IMR-90 (cell line): ENCODE results near the gene SPATS2L. TPM values are rescaled to one million over a fixed set of nuclear protein-coding genes. Genes with fewer than 3 reads are reported as not detected.

ENCODE experiments used
- ATAC-seq: fragments of 200-7000 bp; cut with Tn5 transposase; 2 replicates; pipeline ENCODE4 v1.9.1; 2020; ENCODE audit warnings: low read depth, mild to moderate bottlenecking, moderate library complexity
- BruUV-seq: library from RNA; stranded (reverse); fragments of 400-500 nt; replicated peaks from 2 replicates; lab custom pipeline; 2021; lab: Mats Ljungman, UMichigan
- CTCF ChIA-PET: fragments of 300-600 bp; formaldehyde crosslinking; extraction: SDS; loops from one replicate; lab custom pipeline; 2021; ENCODE audit warnings: antibody characterized with exemption; lab: Yijun Ruan, JAX
- POLR2A ChIA-PET: fragments of 300-600 bp; sonication (Branson Sonifier 250); formaldehyde crosslinking; loops from one replicate; lab custom pipeline; 2022; ENCODE audit warnings: antibody characterized with exemption; ENCODE audit not compliant: unreplicated experiment; lab: Charles Lee
- DNase-seq: peaks from one replicate; pipeline ENCODE4 v3.0.0; 2013
- H2AFZ ChIP-seq: replicated peaks from 2 replicates; pipeline ENCODE3; 2013; ENCODE audit warnings: low read length, mild to moderate bottlenecking; ENCODE audit not compliant: poor library complexity
- H2AK5ac ChIP-seq: 2 replicates; pipeline ENCODE4 v1.6.1; 2013; ENCODE audit warnings: low read depth, low read length, inconsistent platforms
- H2AK9ac ChIP-seq: replicated peaks from 2 replicates; pipeline ENCODE3; 2013; ENCODE audit warnings: mild to moderate bottlenecking, low read depth, low read length, moderate library complexity; ENCODE audit not compliant: poor library complexity
- H2BK120ac ChIP-seq: 2 replicates; pipeline ENCODE4 v1.6.1; 2013; ENCODE audit warnings: low read depth, low read length, inconsistent platforms
- H2BK15ac ChIP-seq: 3 replicates; pipeline ENCODE4 v1.6.1; 2013; ENCODE audit warnings: low read depth, low read length, inconsistent platforms
- H2BK20ac ChIP-seq: 2 replicates; pipeline ENCODE4 v1.6.1; 2013; ENCODE audit warnings: low read depth, mild to moderate bottlenecking, inconsistent platforms, low read length, moderate library complexity
- H2BK5ac ChIP-seq: 2 replicates; pipeline ENCODE4 v1.6.1; 2013; ENCODE audit warnings: mild to moderate bottlenecking, low read depth, low read length, inconsistent platforms; ENCODE audit not compliant: poor library complexity, severe bottlenecking
- H3K14ac ChIP-seq: replicated peaks from 2 replicates; pipeline ENCODE4 v1.6.1; 2013; ENCODE audit warnings: low read depth, low read length, inconsistent platforms
- H3K18ac ChIP-seq: 2 replicates; pipeline ENCODE4 v1.6.1; 2013; ENCODE audit warnings: low read depth, low read length, control low read depth
- H3K23ac ChIP-seq: 2 replicates; pipeline ENCODE4 v1.6.1; 2013; ENCODE audit warnings: low read depth, low read length, inconsistent platforms
- H3K27ac ChIP-seq: 2 replicates; pipeline ENCODE4 v1.5.1; 2013; ENCODE audit warnings: mild to moderate bottlenecking, control low read depth, low read length; ENCODE audit not compliant: insufficient read depth
- H3K27me3 ChIP-seq: 2 replicates; pipeline ENCODE4 v1.6.1; 2013; ENCODE audit warnings: low read length; ENCODE audit not compliant: control insufficient read depth, insufficient read depth
- H3K36me3 ChIP-seq: 2 replicates; pipeline ENCODE4 v1.6.1; 2013; ENCODE audit warnings: low read length, mixed read lengths; ENCODE audit not compliant: control insufficient read depth, insufficient read depth
- H3K4ac ChIP-seq: 2 replicates; pipeline ENCODE4 v1.6.1; 2013; ENCODE audit warnings: low read depth, low read length, inconsistent platforms
- H3K4me1 ChIP-seq: 2 replicates; pipeline ENCODE4 v1.6.1; 2013; ENCODE audit warnings: low read length, mixed read lengths; ENCODE audit not compliant: control insufficient read depth, insufficient read depth
- H3K4me2 ChIP-seq: 2 replicates; pipeline ENCODE4 v1.6.1; 2013; ENCODE audit warnings: low read depth, mild to moderate bottlenecking, control low read depth, low read length, moderate library complexity
- H3K4me3 ChIP-seq: 2 replicates; pipeline ENCODE4 v1.5.1; 2013; ENCODE audit warnings: low read depth, mild to moderate bottlenecking, control low read depth, low read length, moderate library complexity; ENCODE audit not compliant: insufficient read depth
- H3K56ac ChIP-seq: 2 replicates; pipeline ENCODE4 v1.6.1; 2013; ENCODE audit warnings: low read length, inconsistent platforms; ENCODE audit not compliant: insufficient read depth; ENCODE audit errors: extremely low read depth
- H3K79me1 ChIP-seq, 2 experiments: 2 replicates each; pipeline ENCODE4 v1.6.1; 2013; ENCODE audit warnings: low read length in 2 of 2, inconsistent platforms in 1 of 2, low read depth in 1 of 2
- H3K9ac ChIP-seq: 2 replicates; pipeline ENCODE4 v1.6.1; 2013; ENCODE audit warnings: low read depth, low read length, control low read depth
- H3K9me1 ChIP-seq: 2 replicates; pipeline ENCODE4 v1.6.1; 2013; ENCODE audit warnings: low read length, inconsistent platforms; ENCODE audit not compliant: insufficient read depth
- H3K9me3 ChIP-seq: 2 replicates; pipeline ENCODE4 v1.6.1; 2013; ENCODE audit warnings: low read length; ENCODE audit not compliant: control insufficient read depth, insufficient read depth
- H4K20me1 ChIP-seq: 2 replicates; pipeline ENCODE4 v1.6.1; 2013; ENCODE audit warnings: low read length, inconsistent platforms; ENCODE audit not compliant: insufficient read depth
- H4K5ac ChIP-seq: 2 replicates; pipeline ENCODE4 v1.6.1; 2013; ENCODE audit warnings: mild to moderate bottlenecking, low read depth, low read length, control low read depth
- H4K8ac ChIP-seq, 2 experiments: 2 replicates each; pipeline ENCODE4 v1.6.1; 2013; ENCODE audit warnings: low read depth in 2 of 2, low read length in 2 of 2, control low read depth in 1 of 2, inconsistent platforms in 1 of 2
- H4K91ac ChIP-seq: 2 replicates; pipeline ENCODE4 v1.6.1; 2013; ENCODE audit warnings: low read depth, low read length, inconsistent platforms; ENCODE audit not compliant: insufficient read depth
- BHLHE40 ChIP-seq: fragments of 150-350 bp; IDR thresholded peaks from 2 replicates; pipeline ENCODE4 v1.6.1; 2016; ENCODE audit warnings: mild to moderate bottlenecking, low read depth, low read length
- CEBPB ChIP-seq: IDR thresholded peaks from 2 replicates; pipeline ENCODE4 v1.6.1; 2012; ENCODE audit warnings: low read depth, low read length, improper control_type of control experiment
- CHD1 ChIP-seq: IDR thresholded peaks from 2 replicates; pipeline ENCODE4 v1.6.1; 2012; ENCODE audit warnings: low read depth, low read length, improper control_type of control experiment
- FOS ChIP-seq: fragments of 150-350 bp; IDR thresholded peaks from 2 replicates; pipeline ENCODE4 v1.6.1; 2016; ENCODE audit warnings: low read depth, low read length
- MAFK ChIP-seq: IDR thresholded peaks from 2 replicates; pipeline ENCODE4 v1.6.1; 2012; ENCODE audit warnings: low read depth, low read length, improper control_type of control experiment
- MAZ ChIP-seq: IDR thresholded peaks from 2 replicates; pipeline ENCODE4 v1.6.1; 2012; ENCODE audit warnings: low read depth, mild to moderate bottlenecking, low read length, improper control_type of control experiment, moderate library complexity, borderline replicate concordance
- MXI1 ChIP-seq: IDR thresholded peaks from 2 replicates; pipeline ENCODE4 v1.6.1; 2012; ENCODE audit warnings: low read depth, mild to moderate bottlenecking, low read length, moderate library complexity, borderline replicate concordance
- NFE2L2 ChIP-seq: fragments of 150-350 bp; IDR thresholded peaks from 2 replicates; pipeline ENCODE4 v1.6.1; 2016; ENCODE audit warnings: low read depth, mild to moderate bottlenecking, low read length
- POLR2A ChIP-seq: IDR thresholded peaks from 2 replicates; pipeline ENCODE4 v1.6.1; 2012; ENCODE audit warnings: mild to moderate bottlenecking, low read depth, low read length
- RAD21 ChIP-seq: IDR thresholded peaks from 2 replicates; pipeline ENCODE4 v1.6.1; 2012; ENCODE audit warnings: low read length, improper control_type of control experiment
- RCOR1 ChIP-seq: IDR thresholded peaks from 2 replicates; pipeline ENCODE4 v1.6.1; 2012; ENCODE audit warnings: mild to moderate bottlenecking, low read length, improper control_type of control experiment; ENCODE audit not compliant: insufficient replicate concordance
- RFX5 ChIP-seq: IDR thresholded peaks from 2 replicates; pipeline ENCODE4 v1.8.0; 2012; ENCODE audit warnings: low read depth, mild to moderate bottlenecking, low read length, moderate library complexity
- SMC3 ChIP-seq: fragments of 150-350 bp; IDR thresholded peaks from 2 replicates; pipeline ENCODE4 v1.6.1; 2016; ENCODE audit warnings: low read depth, mild to moderate bottlenecking, antibody characterized with exemption, low read length, moderate library complexity
- WGBS, 2 experiments: methylation state at CpG; one replicate each; pipeline versions ENCODE4 v1.1.5 to v1.1.7; 2013; ENCODE audit warnings: missing lambda C conversion rate in 2 of 2; ENCODE audit not compliant: insufficient read length in 1 of 2; ENCODE audit errors: extremely low coverage in 2 of 2; 5-methylcytosine and 5-hydroxymethylcytosine counted together
- dilution Hi-C: fragments of 300-500 bp; cut with HindIII; formaldehyde crosslinking; loops from one replicate; pipeline ENCODE4 v1.14.3; 2018; ENCODE audit warnings: low sequenced_read_pairs; ENCODE audit not compliant: unreplicated experiment
- in situ Hi-C: fragments of 300-500 bp; cut with MboI; formaldehyde crosslinking; loops from 3 replicates; pipeline ENCODE4 v1.14.3; 2019; ENCODE audit warnings: low sequenced_read_pairs, inconsistent platforms, mixed read lengths
- intact Hi-C: fragments of 100-400 bp; cut with micrococcal nuclease; formaldehyde crosslinking; loops from 2 replicates; pipeline ENCODE4 v1.10.0; 2022
- polyA plus RNA-seq, 3 experiments: library from polyadenylated mRNA; depleted of rRNA; stranded (reverse); fragments of >200 nt; gene quantifications; 2 replicates each; pipeline ENCODE4 v1.2.3, GENCODE V29; 2012; ENCODE audit warnings: low replicate concordance in 1 of 3
- total RNA-seq: library from RNA; depleted of rRNA; stranded (reverse); fragments of >200 nt; gene quantifications from 2 replicates; pipeline ENCODE4 v1.2.3, GENCODE V29; 2012
- TF ChIP-seq, protein P1 (sequence below): fragments of 150-350 bp; IDR thresholded peaks from 2 replicates; pipeline ENCODE4 v1.6.1; 2016; ENCODE audit warnings: low read depth, mild to moderate bottlenecking, low read length, moderate library complexity, borderline replicate concordance
- TF ChIP-seq, protein P2 (sequence below): fragments of 150-350 bp; IDR thresholded peaks from 2 replicates; pipeline ENCODE4 v1.6.1; 2017; ENCODE audit warnings: mild to moderate bottlenecking, antibody characterized with exemption, low read length, low read depth

The SPATS2L gene
- total and polyA plus RNA-seq, 2 of the 4 experiments (the other 2 are of a cell fraction): 118 to 155 TPM

DNA sequence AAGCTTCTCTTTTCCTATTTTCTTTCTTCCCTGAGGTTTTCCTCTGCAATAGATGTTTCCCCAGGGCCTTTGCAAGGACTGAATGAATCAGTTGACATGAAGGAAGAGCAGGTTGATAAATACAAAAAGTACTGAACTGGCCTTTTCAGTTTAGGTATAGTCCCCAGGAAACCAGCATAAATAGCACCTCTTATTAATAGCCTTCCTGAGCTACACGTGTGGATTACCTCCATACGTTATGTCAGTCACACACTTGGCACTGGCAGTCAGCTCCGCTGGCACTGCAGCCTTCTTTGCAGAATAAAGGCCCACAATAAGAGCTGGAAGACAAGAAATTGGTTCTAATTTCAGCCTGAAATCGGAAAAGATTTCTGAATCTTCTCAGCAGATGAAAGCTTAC, 142.7 kb downstream of the SPATS2L start (continued):
- TF ChIP-seq CEBPB (no peak), MAFK (no peak), RCOR1 (no peak)

DNA sequence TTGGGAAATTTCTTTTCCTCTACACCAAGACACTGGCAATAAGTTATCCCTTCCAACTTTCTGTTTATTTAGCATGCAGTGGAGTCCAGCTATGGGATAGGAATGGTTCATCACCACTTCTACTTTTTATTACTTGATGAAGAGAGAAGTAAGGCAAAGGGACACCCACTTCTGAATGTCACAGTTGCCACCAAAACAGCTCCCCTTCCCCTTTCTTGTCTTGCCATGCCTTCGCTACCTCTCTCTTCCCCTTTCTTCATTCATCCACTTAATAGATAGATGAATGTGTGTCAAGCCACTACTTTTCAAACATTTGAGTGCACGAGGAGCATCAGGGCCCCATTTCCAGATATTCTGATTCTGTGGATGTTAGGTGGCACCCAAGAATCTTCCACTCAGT, 143.8 kb downstream of the SPATS2L start:
- H2BK20ac ChIP-seq: no peak overlapping the region
- no CpG with 5 or more reads among the region's 2 CpGs for WGBS, 2 experiments
- no peak overlapping the region for H2BK120ac ChIP-seq
- no peak overlapping the region for H4K5ac ChIP-seq
- no peak overlapping the region for H4K8ac ChIP-seq
- H3K4me3 ChIP-seq: no peak overlapping the region
- H3K9me1 ChIP-seq: peaks cover 10% of the 10 kb centered on the region
- dilution Hi-C loops: no loop called here
- POLR2A ChIA-PET: no interaction called here
- H2BK15ac ChIP-seq: no peak overlapping the region
- no peak overlapping the region for H3K9ac ChIP-seq
- peaks cover 21 to 70% of the 10 kb centered on the region in 2 experiments for H3K79me1 ChIP-seq
- no peaks in the 10 kb centered on the region for H3K27me3 ChIP-seq
- ATAC-seq (no peak), DNase-seq (no peak)
- H4K91ac ChIP-seq: no peak overlapping the region
- no peak overlapping the region for H2BK5ac ChIP-seq
- peaks cover 30% of the 10 kb centered on the region for H3K36me3 ChIP-seq
- CTCF ChIA-PET: no interaction called here
- H3K4ac ChIP-seq: no peak overlapping the region
- H2AK5ac ChIP-seq: no peak overlapping the region
- peaks cover 5% of the 10 kb centered on the region for H4K20me1 ChIP-seq
- H2AFZ ChIP-seq: no peak overlapping the region
- H3K23ac ChIP-seq: no peak overlapping the region
- in situ Hi-C loops: no loop called here
- peaks cover 11% of the 10 kb centered on the region for H3K4me1 ChIP-seq
- BruUV-seq: no TSS peak
- H3K4me2 ChIP-seq: no peak overlapping the region
- H3K56ac ChIP-seq: no peak overlapping the region
- no peaks in the 10 kb centered on the region for H3K9me3 ChIP-seq
- no peak overlapping the region for H2AK9ac ChIP-seq
- H3K14ac ChIP-seq: no peak overlapping the region
- no peak overlapping the region for H3K18ac ChIP-seq
- intact Hi-C loops: no loop called here
- H3K27ac ChIP-seq: no peak overlapping the region
- TF ChIP-seq, protein P1, sequence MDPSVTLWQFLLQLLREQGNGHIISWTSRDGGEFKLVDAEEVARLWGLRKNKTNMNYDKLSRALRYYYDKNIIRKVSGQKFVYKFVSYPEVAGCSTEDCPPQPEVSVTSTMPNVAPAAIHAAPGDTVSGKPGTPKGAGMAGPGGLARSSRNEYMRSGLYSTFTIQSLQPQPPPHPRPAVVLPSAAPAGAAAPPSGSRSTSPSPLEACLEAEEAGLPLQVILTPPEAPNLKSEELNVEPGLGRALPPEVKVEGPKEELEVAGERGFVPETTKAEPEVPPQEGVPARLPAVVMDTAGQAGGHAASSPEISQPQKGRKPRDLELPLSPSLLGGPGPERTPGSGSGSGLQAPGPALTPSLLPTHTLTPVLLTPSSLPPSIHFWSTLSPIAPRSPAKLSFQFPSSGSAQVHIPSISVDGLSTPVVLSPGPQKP: no peak
- no peak for TF ChIP-seq RFX5
- TF ChIP-seq, protein P2, sequence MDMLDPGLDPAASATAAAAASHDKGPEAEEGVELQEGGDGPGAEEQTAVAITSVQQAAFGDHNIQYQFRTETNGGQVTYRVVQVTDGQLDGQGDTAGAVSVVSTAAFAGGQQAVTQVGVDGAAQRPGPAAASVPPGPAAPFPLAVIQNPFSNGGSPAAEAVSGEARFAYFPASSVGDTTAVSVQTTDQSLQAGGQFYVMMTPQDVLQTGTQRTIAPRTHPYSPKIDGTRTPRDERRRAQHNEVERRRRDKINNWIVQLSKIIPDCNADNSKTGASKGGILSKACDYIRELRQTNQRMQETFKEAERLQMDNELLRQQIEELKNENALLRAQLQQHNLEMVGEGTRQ: no peak
- no peak for TF ChIP-seq MAFK
- TF ChIP-seq CHD1: no peak
- no peak for TF ChIP-seq RAD21
- TF ChIP-seq MAZ: no peak
- TF ChIP-seq NFE2L2: no peak
- TF ChIP-seq SMC3: no peak
- no peak for TF ChIP-seq RCOR1
- TF ChIP-seq MXI1: no peak
- no peak for TF ChIP-seq FOS
- TF ChIP-seq BHLHE40: no peak
- TF ChIP-seq CEBPB: no peak
- TF ChIP-seq POLR2A: no peak
